ENCODE data around the gene PTRHD1.
"Not testable (repeated sequence)": the region's sequence is repeated elsewhere in the genome, so short reads cannot be mapped to it uniquely, and the experiment has no call there.

The PTRHD1 gene

GRCh38 chr2:24813691-24814137 is 20.5 kb upstream of the PTRHD1 start:
- peak in 17 of 58 donors; percentile 12 to 73 (median 37) for DNase-seq

GRCh38 chr2:24809316-24810007 is 16.3 kb upstream of the PTRHD1 start:
- DNase-seq = no peak

- no peak for DNase-seq
These were observed 13.5 kb upstream of the PTRHD1 start for GRCh38 chr2:24806661-24807036.

GRCh38 chr2:24805811-24806660 is 12.8 kb upstream of the PTRHD1 start:
- DNase-seq = not testable (repeated sequence)

- not testable (repeated sequence) for DNase-seq
These were observed 7.3 kb upstream of the PTRHD1 start for GRCh38 chr2:24800487-24800886.

- DNase-seq = no peak
These were observed 4.5 kb upstream of the PTRHD1 start for GRCh38 chr2:24797644-24798043.

- peak in 2 of 58 donors; percentile 36 to 39 for DNase-seq
These were observed 707 bp upstream of the PTRHD1 start for GRCh38 chr2:24793761-24794435.

- DNase-seq = no peak
These were observed 683 bp downstream of the PTRHD1 start for GRCh38 chr2:24792542-24792873.

GRCh38 chr2:24791452-24791851 is 1.7 kb downstream of the PTRHD1 start:
- DNase-seq = no peak

GRCh38 chr2:24788816-24789215 is 4.4 kb downstream of the PTRHD1 start:
- DNase-seq = no peak

- DNase-seq = no peak
These were observed 5.7 kb downstream of the PTRHD1 start for GRCh38 chr2:24787532-24787931.

- DNase-seq = no peak
These were observed 7.4 kb downstream of the PTRHD1 start for GRCh38 chr2:24785671-24786321.

- no peak for DNase-seq
These were observed 9.6 kb downstream of the PTRHD1 start for GRCh38 chr2:24783641-24784040.

GRCh38 chr2:24779116-24779515 is 14.1 kb downstream of the PTRHD1 start:
- DNase-seq = no peak

- no peak for DNase-seq
These were observed 18.8 kb downstream of the PTRHD1 start for GRCh38 chr2:24774373-24774772.

- DNase-seq = no peak
These were observed 21.2 kb downstream of the PTRHD1 start for GRCh38 chr2:24771764-24772586.

GRCh38 chr2:24771061-24771460 is 22.1 kb downstream of the PTRHD1 start:
- no peak for DNase-seq

GRCh38 chr2:24768601-24769000 is 24.6 kb downstream of the PTRHD1 start:
- no peak for DNase-seq

GRCh38 chr2:24768013-24768412 is 25.2 kb downstream of the PTRHD1 start:
- DNase-seq = no peak

GRCh38 chr2:24766609-24767008 is 26.6 kb downstream of the PTRHD1 start:
- no peak for DNase-seq

GRCh38 chr2:24763843-24764242 is 29.3 kb downstream of the PTRHD1 start:
- no peak for DNase-seq

All from anterior cingulate cortex (tissue), 58 donors.